NCI-H345 treated with DMSO at 0.1 percent for 48 hours (cell line): ENCODE results near the gene UBE3B.

Experiments used
- DNase-seq: peaks from one replicate; lab custom pipeline; 2025; ENCODE audit not compliant: unreplicated experiment; lab: John Stamatoyannopoulos, UW

UBE3B gene

GRCh38 chr12:109525279-109525585, 47.8 kb downstream of the UBE3B start:
- no peak for DNase-seq

- no peak for DNase-seq
Observed at GRCh38 chr12:109527489-109528123, 50.2 kb downstream of the UBE3B start.

- no peak for DNase-seq
Observed at GRCh38 chr12:109529691-109530640, 52.5 kb downstream of the UBE3B start.

GRCh38 chr12:109531411-109531810, 54.0 kb downstream of the UBE3B start:
- DNase-seq = no peak

GRCh38 chr12:109532721-109533486, 55.5 kb downstream of the UBE3B start:
- no peak for DNase-seq

- no peak for DNase-seq
Observed at GRCh38 chr12:109533487-109533740, 56.0 kb downstream of the UBE3B start.

- no peak for DNase-seq
Observed at GRCh38 chr12:109534456-109534855, 57.0 kb downstream of the UBE3B start.

GRCh38 chr12:109535231-109535862, 57.9 kb downstream of the UBE3B start:
- no peak for DNase-seq

- DNase-seq = no peak
Observed at GRCh38 chr12:109535863-109536250, 58.4 kb downstream of the UBE3B start.

- no peak for DNase-seq
Observed at GRCh38 chr12:109537136-109537535, 59.7 kb downstream of the UBE3B start.

- no peak for DNase-seq
Observed at GRCh38 chr12:109538191-109538863, 60.9 kb downstream of the UBE3B start.

DNA sequence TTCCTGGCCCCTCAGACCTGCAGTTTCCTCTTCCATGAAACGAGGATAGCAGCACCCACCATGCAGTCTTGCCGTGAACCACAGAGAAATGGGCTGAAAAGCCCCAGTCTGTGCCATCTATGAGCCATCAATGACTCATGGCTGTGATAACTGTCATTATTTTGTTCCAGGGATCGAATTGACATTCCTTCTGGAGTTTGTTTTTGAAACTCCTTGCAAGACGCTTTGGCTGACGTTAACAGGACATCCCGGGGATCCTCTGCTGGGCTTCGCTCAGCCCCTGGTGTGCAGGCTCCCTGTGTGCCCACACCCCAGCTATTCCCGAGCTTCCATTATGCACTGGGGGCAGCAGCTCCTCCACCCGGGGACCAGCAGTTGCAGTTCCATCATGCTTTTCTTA, 62.1 kb downstream of the UBE3B start:
- no peak for DNase-seq

DNA sequence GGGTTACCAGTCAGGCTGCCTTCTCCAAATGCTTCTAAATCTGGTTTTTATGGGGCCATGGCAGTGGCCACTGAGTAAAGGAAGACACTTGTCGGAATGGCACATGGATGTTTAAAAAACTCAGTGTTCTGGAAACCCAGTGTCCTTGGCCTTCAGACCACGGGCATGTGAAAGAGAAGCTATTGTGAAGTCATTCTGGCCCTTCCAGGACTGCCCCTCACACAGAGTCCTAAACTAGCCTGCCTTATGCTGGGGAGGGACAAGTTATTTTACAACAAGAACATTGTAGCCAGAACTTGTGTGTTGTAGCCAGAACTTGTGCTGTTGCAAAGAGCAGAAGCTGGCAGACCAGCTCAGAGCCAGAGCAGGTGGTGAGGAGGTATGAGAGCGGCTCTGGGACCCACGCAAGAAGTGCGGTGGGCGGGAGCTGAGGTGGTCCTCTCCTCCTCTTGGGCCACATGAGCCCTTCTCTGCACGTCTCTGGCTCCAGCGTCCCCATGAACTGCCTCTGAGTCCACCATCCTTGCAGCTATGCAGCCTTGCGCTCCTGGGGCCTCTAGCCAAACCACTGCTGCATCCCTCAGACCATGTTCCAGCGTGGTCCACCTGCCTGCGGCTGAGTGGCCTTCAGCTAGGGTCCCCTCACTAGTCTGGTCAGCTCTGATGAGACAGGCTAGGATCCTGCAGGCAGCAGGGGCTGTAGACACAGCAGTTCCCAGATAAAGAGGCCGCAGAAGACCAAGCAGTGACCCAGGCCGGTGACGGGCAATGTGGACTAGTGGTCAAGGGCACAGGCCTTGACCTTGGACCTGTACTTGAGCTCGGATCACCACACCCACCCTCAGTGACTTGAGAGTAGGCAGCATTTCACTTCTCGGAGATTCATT, 63.3 kb downstream of the UBE3B start:
- no peak for DNase-seq

DNA sequence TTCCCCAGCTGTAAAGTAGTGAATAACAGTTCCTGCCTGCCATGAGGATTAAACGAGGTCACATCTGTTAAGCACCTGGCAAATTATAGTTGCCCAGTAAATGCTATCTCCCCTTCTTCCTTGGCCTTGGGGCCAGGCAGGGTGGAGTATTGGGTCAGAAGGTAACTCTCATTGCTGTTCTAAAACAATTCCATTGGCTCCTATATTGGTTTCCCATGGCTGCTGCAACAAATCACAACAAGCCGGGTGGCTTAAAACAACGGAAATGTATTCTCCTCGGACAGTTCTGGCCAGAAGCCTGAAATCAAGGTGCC, 63.9 kb downstream of the UBE3B start:
- no peak for DNase-seq

- no peak for DNase-seq
Observed at GRCh38 chr12:109542014-109542413, 64.6 kb downstream of the UBE3B start.

- DNase-seq = no peak
Observed at GRCh38 chr12:109542876-109543275, 65.4 kb downstream of the UBE3B start.

DNA sequence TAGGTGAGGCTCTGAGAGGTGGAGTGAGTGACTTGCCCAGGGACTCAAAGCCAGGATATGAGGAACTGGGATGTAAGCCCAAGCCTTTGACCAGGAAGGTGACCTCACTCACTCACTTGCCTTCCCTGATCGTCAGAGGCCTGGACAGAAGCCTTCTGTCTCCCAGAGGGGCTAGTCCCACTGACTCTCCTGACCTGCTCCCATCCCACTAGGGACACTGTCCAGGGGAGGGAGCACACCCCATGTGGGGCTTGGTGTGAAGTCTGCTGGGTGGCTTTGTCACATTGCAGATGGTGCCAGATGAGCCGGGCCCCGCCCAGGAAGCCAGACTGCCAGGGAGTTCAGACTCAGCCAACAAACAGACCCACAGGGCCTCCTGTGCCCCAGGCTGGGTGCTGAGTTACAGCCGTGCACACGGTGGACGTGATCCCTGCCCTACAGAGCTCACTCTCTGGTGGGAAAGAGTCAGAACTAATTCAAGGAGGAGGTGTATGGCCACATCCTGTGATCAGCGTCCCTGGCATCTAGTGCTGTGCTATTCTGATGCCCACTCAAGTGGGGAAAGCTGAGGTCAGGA, 67.6 kb downstream of the UBE3B start:
- DNase-seq = no peak

DNA sequence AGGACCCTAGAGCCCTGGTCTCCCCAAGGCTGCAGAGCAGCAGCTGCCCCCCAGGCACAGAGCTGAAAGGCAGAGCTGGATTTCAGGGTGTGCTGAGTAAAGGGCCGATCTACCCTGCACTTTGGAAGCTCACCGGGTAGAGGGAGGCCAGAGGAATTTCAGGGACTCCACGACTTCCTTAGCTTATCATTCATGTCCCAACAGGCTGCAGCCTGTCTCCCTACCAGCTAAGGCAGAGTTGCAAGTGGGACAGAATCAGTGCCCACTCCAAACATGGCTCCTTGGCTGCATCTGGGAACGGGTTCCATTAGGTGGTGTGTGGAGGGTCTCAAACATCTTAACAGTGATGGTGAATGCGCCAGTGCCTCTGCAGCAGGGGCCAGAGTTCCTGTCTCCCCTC, 68.4 kb downstream of the UBE3B start:
- DNase-seq = no peak

GRCh38 chr12:109547286-109547685, 69.9 kb downstream of the UBE3B start:
- DNase-seq = no peak

- DNase-seq = no peak
Observed at GRCh38 chr12:109548258-109548657, 70.8 kb downstream of the UBE3B start.
